ENCODE measurements around the gene SHISA9.

Gene SHISA9

GRCh38 chr16:13021996-13022395 is 120.6 kb downstream of the SHISA9 start:
- no peak overlapping the region for H2AFZ ChIP-seq (ENCODE audit: low read depth)
- H3K4me1 ChIP-seq (ENCODE audit: low read depth, poor library complexity, severe bottlenecking) = no peaks in the 10 kb centered on the region
- H3K4me3 ChIP-seq (IDR thresholded peaks at IDR 0.05; ENCODE audit: insufficient read depth, low read depth, low read length) = no peak overlapping the region
- no peaks in the 10 kb centered on the region for H3K79me2 ChIP-seq (ENCODE audit: insufficient read depth, low read depth)
- H3K36me3 ChIP-seq (ENCODE audit: insufficient read depth) = no peaks in the 10 kb centered on the region
- H3K4me2 ChIP-seq = no peak overlapping the region
- H4K20me1 ChIP-seq (ENCODE audit: insufficient read depth) = no peaks in the 10 kb centered on the region
- TF ChIP-seq CTCF (conservative IDR thresholded peaks at IDR 0.05; ENCODE audit: low read depth, low read length) = no peak
- H3K9ac ChIP-seq = no peak overlapping the region
- no peaks in the 10 kb centered on the region for H3K27me3 ChIP-seq (ENCODE audit: insufficient read depth, low read depth)
- no peak overlapping the region for H3K27ac ChIP-seq

- H3K27me3 ChIP-seq (ENCODE audit: insufficient read depth, low read depth) = no peaks in the 10 kb centered on the region
- no peaks in the 10 kb centered on the region; the same call in 1 of the 2 replicates for H3K36me3 ChIP-seq (ENCODE audit: insufficient read depth)
- H3K27ac ChIP-seq = no peak overlapping the region
- H3K9ac ChIP-seq = no peak overlapping the region
- no peak for TF ChIP-seq CTCF (conservative IDR thresholded peaks at IDR 0.05; ENCODE audit: low read depth, low read length)
- no peaks in the 10 kb centered on the region for H4K20me1 ChIP-seq (ENCODE audit: insufficient read depth)
- no peaks in the 10 kb centered on the region for H3K4me1 ChIP-seq (ENCODE audit: low read depth, poor library complexity, severe bottlenecking)
- no peak overlapping the region for H3K4me3 ChIP-seq (IDR thresholded peaks at IDR 0.05; ENCODE audit: insufficient read depth, low read depth, low read length)
- H3K79me2 ChIP-seq (ENCODE audit: insufficient read depth, low read depth) = no peaks in the 10 kb centered on the region
- no peak overlapping the region for H2AFZ ChIP-seq (ENCODE audit: low read depth)
- H3K4me2 ChIP-seq = no peak overlapping the region
Observed at GRCh38 chr16:13029786-13030185, 128.4 kb downstream of the SHISA9 start.

- TF ChIP-seq CTCF (conservative IDR thresholded peaks at IDR 0.05; ENCODE audit: low read depth, low read length) = no peak
- no peaks in the 10 kb centered on the region for H3K4me1 ChIP-seq (ENCODE audit: low read depth, poor library complexity, severe bottlenecking)
- no peaks in the 10 kb centered on the region for H3K27me3 ChIP-seq (ENCODE audit: insufficient read depth, low read depth)
- H3K9ac ChIP-seq = no peak overlapping the region
- H4K20me1 ChIP-seq (ENCODE audit: insufficient read depth) = no peaks in the 10 kb centered on the region
- no peak overlapping the region for H2AFZ ChIP-seq (ENCODE audit: low read depth)
- no peaks in the 10 kb centered on the region; the same call in 1 of the 2 replicates for H3K36me3 ChIP-seq (ENCODE audit: insufficient read depth)
- no peak overlapping the region for H3K4me2 ChIP-seq
- no peak overlapping the region for H3K27ac ChIP-seq
- no peak overlapping the region for H3K4me3 ChIP-seq (IDR thresholded peaks at IDR 0.05; ENCODE audit: insufficient read depth, low read depth, low read length)
- H3K79me2 ChIP-seq (ENCODE audit: insufficient read depth, low read depth) = no peaks in the 10 kb centered on the region
Observed at GRCh38 chr16:13030769-13031168, 129.4 kb downstream of the SHISA9 start.

- no peaks in the 10 kb centered on the region for H3K4me1 ChIP-seq (ENCODE audit: low read depth, poor library complexity, severe bottlenecking)
- no peaks in the 10 kb centered on the region for H3K36me3 ChIP-seq (ENCODE audit: insufficient read depth)
- TF ChIP-seq CTCF (conservative IDR thresholded peaks at IDR 0.05; ENCODE audit: low read depth, low read length) = no peak
- H3K4me3 ChIP-seq (IDR thresholded peaks at IDR 0.05; ENCODE audit: insufficient read depth, low read depth, low read length) = no peak overlapping the region
- no peak overlapping the region for H3K9ac ChIP-seq
- H3K79me2 ChIP-seq (ENCODE audit: insufficient read depth, low read depth) = no peaks in the 10 kb centered on the region
- H3K27ac ChIP-seq = no peak overlapping the region
- no peaks in the 10 kb centered on the region for H3K27me3 ChIP-seq (ENCODE audit: insufficient read depth, low read depth)
- no peak overlapping the region for H3K4me2 ChIP-seq
- H4K20me1 ChIP-seq (ENCODE audit: insufficient read depth) = no peaks in the 10 kb centered on the region
- H2AFZ ChIP-seq (ENCODE audit: low read depth) = no peak overlapping the region
Observed at GRCh38 chr16:13032911-13033310, 131.5 kb downstream of the SHISA9 start.
